ENCODE data around the gene PAK2. TPM values are rescaled to one million over a fixed set of nuclear protein-coding genes. Genes with fewer than 3 reads are reported as not detected.
"Not testable (repeated sequence)": the region's sequence is repeated elsewhere in the genome, so short reads cannot be mapped to it uniquely, and the experiment has no call there.

PAK2 gene
- total RNA-seq, 1 experiment from 2014 or later = 70.4 TPM

DNA sequence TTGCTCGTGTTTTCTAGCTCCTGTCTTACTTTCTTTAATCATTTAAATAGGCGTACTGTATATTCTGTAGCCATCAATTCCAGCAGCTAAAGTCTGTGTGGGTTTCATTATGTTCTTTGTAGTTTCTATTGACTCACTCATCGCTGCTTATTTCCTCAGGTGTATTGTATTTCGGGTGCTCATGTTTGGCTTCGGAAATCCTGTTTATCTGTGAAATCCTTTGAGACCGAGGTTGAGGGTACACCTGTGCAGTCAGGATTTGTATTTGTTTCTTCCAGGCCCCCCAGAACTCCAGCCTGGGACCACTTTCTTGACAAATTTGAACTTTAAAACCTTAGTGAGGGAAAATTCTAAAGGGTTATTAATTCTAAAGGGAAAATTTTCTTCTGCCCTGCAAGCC, 2.0 kb upstream of the PAK2 start:
- Mint-ChIP-seq H3K36me3 (ENCODE audit: insufficient read depth, unreplicated experiment) (peaks cover 22% of the 10 kb centered on the region), H3K4me1 (ENCODE audit: low read depth, unreplicated experiment) (no peaks in the 10 kb centered on the region), H3K9me3 (ENCODE audit: low read depth, unreplicated experiment) (no peaks in the 10 kb centered on the region), H3K27ac (ENCODE audit: unreplicated experiment) (no peak overlapping the region), H3K27me3 (ENCODE audit: unreplicated experiment) (no peaks in the 10 kb centered on the region), H3K4me3 (ENCODE audit: low read depth, unreplicated experiment) (no peak overlapping the region)
- TF ChIP-seq, protein P1, sequence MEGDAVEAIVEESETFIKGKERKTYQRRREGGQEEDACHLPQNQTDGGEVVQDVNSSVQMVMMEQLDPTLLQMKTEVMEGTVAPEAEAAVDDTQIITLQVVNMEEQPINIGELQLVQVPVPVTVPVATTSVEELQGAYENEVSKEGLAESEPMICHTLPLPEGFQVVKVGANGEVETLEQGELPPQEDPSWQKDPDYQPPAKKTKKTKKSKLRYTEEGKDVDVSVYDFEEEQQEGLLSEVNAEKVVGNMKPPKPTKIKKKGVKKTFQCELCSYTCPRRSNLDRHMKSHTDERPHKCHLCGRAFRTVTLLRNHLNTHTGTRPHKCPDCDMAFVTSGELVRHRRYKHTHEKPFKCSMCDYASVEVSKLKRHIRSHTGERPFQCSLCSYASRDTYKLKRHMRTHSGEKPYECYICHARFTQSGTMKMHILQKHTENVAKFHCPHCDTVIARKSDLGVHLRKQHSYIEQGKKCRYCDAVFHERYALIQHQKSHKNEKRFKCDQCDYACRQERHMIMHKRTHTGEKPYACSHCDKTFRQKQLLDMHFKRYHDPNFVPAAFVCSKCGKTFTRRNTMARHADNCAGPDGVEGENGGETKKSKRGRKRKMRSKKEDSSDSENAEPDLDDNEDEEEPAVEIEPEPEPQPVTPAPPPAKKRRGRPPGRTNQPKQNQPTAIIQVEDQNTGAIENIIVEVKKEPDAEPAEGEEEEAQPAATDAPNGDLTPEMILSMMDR (IDR thresholded peaks at IDR 0.05; ENCODE audit: unreplicated experiment) = no peak
- no TSS peak for BruUV-seq (replicated peaks)
- DNase-seq = no peak
- CTCF ChIA-PET = no interaction called here
- intact Hi-C loops (cut with micrococcal nuclease; ENCODE audit: unreplicated experiment) = no loop called here

DNA sequence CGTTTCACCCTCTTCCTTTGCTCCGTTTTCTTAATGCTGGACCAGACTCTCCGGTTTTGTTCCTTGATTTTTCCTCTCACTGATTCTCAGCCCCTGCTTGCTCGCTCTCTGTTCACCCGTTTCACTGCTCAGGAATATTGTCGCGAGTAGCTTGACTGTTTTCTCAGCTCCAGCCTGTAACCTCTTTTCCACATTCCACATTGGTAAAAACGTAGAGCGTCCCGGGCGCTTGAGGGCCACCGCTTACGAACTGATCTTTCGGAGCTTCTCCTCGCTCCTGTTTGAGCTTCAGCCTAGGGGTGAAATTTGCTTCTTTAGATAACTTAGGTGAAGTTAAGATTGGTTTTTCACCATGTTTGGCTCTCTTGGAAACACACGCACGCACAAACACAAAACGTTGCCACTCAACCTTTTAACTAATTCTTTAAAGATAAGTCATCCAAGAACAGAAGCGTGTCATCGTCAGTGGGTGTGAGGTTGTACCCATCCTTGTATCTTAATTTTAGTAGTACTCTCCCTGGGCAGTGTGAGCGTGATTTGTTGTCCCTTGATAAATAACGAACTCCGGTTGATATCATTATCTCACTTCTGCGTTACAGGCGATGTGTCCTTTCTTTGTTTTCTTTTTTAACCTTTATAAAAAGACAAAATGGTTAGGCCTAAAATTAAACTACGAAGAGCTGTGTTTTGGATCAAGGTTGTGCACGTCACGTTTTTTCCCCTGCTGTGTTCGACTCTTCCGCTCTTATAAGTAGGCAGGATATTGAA, 1.0 kb downstream of the PAK2 start:
- H3K27me3 Mint-ChIP-seq (ENCODE audit: unreplicated experiment) = no peaks in the 10 kb centered on the region
- DNase-seq = peak; percentile 21
- H3K4me3 Mint-ChIP-seq (ENCODE audit: low read depth, unreplicated experiment) = peak overlapping the region; percentile 96
- H3K36me3 Mint-ChIP-seq (ENCODE audit: insufficient read depth, unreplicated experiment) = peaks cover 22% of the 10 kb centered on the region
- TF ChIP-seq, protein P1 (IDR thresholded peaks at IDR 0.05; ENCODE audit: unreplicated experiment) = no peak
- no peaks in the 10 kb centered on the region for H3K4me1 Mint-ChIP-seq (ENCODE audit: low read depth, unreplicated experiment)
- H3K9me3 Mint-ChIP-seq (ENCODE audit: low read depth, unreplicated experiment) = no peaks in the 10 kb centered on the region
- CTCF ChIA-PET = interaction anchor here (0.8 to 1.5 kb wide), 2 partner anchors 15 to 153 kb away, joined by 4 to 9 read pairs; no protein-coding TSS in a partner anchor
- BruUV-seq (replicated peaks) = no TSS peak
- H3K27ac Mint-ChIP-seq (ENCODE audit: unreplicated experiment) = peak overlapping the region; percentile 93
- intact Hi-C loops (cut with micrococcal nuclease; ENCODE audit: unreplicated experiment) = loop anchor here (5.0 kb wide), 1 partner anchor 52 kb away; no protein-coding TSS in a partner anchor

DNA sequence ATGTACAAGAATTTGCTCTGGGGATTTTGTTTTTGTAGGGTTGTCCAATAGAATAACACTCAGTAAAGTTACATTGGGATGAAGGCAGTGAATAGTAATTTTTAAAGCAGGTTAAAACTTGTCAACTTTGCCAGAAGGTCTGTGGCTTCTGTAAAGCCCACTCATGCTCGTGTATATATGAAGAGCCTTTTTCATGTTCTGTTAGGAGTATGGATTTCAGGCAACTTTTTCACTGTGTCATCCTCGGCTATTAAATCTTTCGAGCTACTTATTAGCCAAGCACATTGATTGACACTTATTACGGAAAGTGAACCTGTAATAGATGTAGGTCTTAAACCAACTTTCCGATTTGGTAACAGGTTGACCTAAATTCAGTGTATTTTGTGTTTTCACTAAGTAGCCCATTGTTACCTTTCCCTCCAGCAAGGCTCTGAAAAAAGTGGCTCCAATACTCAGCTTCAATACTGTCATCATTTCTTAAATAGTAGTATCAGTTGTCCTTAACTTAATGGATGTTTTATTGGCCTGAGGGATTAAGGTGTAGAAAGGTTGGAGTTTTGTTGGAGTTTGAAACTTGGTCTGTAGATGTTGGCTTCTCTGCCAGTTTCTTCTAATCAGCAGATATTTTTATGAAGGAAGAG, 1.7 kb downstream of the PAK2 start:
- DNase-seq = no peak
- Mint-ChIP-seq H3K27me3 (ENCODE audit: unreplicated experiment) (no peaks in the 10 kb centered on the region), H3K4me3 (ENCODE audit: low read depth, unreplicated experiment) (peak overlapping the region; percentile 96), H3K36me3 (ENCODE audit: insufficient read depth, unreplicated experiment) (peaks cover 26% of the 10 kb centered on the region), H3K4me1 (ENCODE audit: low read depth, unreplicated experiment) (no peaks in the 10 kb centered on the region), H3K27ac (ENCODE audit: unreplicated experiment) (peak overlapping the region; percentile 93), H3K9me3 (ENCODE audit: low read depth, unreplicated experiment) (no peaks in the 10 kb centered on the region)
- CTCF ChIA-PET = no interaction called here
- TSS peak; percentile 56 for BruUV-seq (replicated peaks)
- intact Hi-C loops (cut with micrococcal nuclease; ENCODE audit: unreplicated experiment) = loop anchor here (5.0 kb wide), 1 partner anchor 51 kb away; no protein-coding TSS in a partner anchor
- TF ChIP-seq, protein P1 (IDR thresholded peaks at IDR 0.05; ENCODE audit: unreplicated experiment) = no peak

DNA sequence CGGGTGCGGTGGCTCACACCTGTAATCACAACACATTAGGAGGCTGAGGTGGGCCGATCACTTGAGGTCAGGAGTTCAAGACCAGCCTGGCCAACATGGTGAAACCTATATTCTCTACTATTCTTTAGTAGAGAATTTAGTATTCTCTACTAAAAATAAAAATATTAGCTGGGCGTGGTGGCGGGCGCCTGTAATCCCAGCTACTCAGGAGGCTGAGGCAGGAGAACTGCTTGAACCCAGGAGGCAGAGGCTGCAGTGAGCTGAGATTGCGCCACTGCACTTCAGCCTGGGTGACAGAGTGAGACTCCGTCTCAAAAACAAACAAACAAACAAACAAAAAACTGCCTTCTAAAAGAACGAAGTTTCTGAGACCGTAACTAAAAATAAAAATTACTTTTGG, 3.9 kb downstream of the PAK2 start:
- H3K9me3 Mint-ChIP-seq (ENCODE audit: low read depth, unreplicated experiment); BruUV-seq (replicated peaks); H3K4me1 Mint-ChIP-seq (ENCODE audit: low read depth, unreplicated experiment); H3K27me3 Mint-ChIP-seq (ENCODE audit: unreplicated experiment); H3K4me3 Mint-ChIP-seq (ENCODE audit: low read depth, unreplicated experiment); H3K27ac Mint-ChIP-seq (ENCODE audit: unreplicated experiment); CTCF ChIA-PET; DNase-seq: not testable (repeated sequence)
- H3K36me3 Mint-ChIP-seq (ENCODE audit: insufficient read depth, unreplicated experiment) = peaks cover 30% of the 10 kb centered on the region
- intact Hi-C loops (cut with micrococcal nuclease; ENCODE audit: unreplicated experiment) = loop anchor here (5.0 kb wide), 1 partner anchor 49 kb away; no protein-coding TSS in a partner anchor

Measured in Calu3 (cell line).